EH (cell line): ENCODE measurements around the gene PAIP1.
"Not testable (repeated sequence)": the region's sequence is repeated elsewhere in the genome, so short reads cannot be mapped to it uniquely, and the experiment has no call there.

Source experiments
- DNase-seq: peaks from one replicate; pipeline ENCODE4 v3.0.0-alpha.2; 2015; ENCODE audit warnings: low read depth

The PAIP1 gene, protein sequence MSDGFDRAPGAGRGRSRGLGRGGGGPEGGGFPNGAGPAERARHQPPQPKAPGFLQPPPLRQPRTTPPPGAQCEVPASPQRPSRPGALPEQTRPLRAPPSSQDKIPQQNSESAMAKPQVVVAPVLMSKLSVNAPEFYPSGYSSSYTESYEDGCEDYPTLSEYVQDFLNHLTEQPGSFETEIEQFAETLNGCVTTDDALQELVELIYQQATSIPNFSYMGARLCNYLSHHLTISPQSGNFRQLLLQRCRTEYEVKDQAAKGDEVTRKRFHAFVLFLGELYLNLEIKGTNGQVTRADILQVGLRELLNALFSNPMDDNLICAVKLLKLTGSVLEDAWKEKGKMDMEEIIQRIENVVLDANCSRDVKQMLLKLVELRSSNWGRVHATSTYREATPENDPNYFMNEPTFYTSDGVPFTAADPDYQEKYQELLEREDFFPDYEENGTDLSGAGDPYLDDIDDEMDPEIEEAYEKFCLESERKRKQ

DNA sequence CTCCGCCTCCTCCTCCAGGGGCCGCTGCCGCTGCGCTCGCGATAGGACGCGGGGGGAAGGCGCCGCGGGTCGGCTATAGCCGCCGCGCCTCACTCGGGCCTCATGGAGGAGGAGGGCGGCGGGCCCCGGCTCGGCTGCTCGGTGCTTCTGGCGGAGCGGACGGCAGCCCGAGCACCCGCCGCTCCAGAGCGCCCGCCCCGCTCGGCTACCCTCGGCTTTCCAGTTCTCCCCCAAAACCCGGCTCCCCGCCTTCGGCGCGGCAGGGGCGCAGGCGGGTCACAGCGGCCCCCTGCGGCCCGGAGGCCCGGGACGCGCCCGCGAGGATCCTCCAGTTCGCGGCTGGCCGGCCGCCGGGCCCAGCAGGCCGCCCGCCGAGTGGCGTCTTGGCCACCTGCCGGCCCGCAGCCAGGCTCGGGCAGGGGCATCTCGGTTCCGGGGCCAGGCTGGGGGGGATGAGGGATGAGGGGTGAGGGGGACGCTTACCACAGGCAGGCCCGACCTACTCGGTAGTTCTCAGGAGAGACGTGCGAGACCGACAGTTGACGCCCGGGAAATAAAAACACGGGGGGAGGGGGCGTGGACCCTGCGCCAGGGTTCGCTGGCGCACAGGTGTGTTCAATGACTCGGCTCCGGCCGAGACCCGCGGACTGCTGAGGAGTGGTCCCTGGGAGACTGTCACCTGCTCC, at the start of gene PAIP1:
Gene PAIP1, minus strand, starts transcription at position 221 of the 686 bp plus-strand sequence. CDS start 231 bp downstream, outside the sequence.
- peak; percentile 89 for DNase-seq

DNA sequence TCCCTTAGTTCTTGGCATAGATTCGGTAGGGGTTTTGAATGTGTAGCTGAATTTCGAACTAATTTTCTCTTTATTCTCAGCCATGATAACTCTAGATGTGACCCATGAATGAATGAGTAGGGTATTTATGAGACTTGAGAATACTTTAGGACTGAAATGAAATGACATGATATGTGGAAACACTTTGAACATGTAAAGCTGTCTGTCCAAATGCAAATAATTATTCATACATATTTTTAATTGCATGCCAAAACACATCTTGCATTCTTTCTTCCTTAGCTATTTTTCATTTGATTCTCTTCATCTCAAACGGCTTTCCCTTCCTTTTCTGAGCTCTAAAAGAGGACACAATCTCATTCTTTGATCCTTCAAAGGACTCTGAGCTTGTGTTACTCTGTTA, 49.5 kb upstream of the PAIP1 start:
- no peak for DNase-seq

GRCh38 chr5:43604699-43605098, 47.8 kb upstream of the PAIP1 start:
- no peak for DNase-seq

GRCh38 chr5:43603344-43604217, 46.7 kb upstream of the PAIP1 start:
- DNase-seq: peak; percentile 60

- DNase-seq: peak; percentile 68
Observed at GRCh38 chr5:43602461-43603343, 45.8 kb upstream of the PAIP1 start, which contains the start of gene NNT. NNT (plus strand) TSS chr5:43603180; CDS start chr5:43609196, 6,016 bp downstream.

GRCh38 chr5:43601454-43602260, 44.8 kb upstream of the PAIP1 start:
- DNase-seq: peak; percentile 71

DNA sequence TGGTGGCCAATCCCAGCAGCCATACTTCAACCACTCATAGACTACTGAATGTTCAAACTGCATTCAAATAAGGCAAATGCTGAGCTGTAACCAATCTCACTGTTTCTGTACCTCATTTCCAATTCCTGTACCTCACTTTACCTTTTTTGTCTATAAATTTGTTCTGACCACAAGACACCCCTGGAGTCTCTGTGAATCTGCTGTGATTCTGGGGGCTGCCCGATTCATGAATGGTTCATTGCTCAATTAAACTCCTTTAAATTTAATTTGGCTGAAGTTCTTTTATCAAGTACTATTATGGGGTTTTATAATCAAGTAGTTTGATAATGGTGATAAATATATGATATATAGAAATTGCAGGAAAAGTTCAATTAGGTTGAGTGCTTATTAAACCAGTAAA, 42.0 kb upstream of the PAIP1 start:
- DNase-seq: not testable (repeated sequence)

- no peak for DNase-seq
Observed at GRCh38 chr5:43592363-43592762, 35.5 kb upstream of the PAIP1 start.

- no peak for DNase-seq
Observed at GRCh38 chr5:43590700-43591099, 33.8 kb upstream of the PAIP1 start.

DNA sequence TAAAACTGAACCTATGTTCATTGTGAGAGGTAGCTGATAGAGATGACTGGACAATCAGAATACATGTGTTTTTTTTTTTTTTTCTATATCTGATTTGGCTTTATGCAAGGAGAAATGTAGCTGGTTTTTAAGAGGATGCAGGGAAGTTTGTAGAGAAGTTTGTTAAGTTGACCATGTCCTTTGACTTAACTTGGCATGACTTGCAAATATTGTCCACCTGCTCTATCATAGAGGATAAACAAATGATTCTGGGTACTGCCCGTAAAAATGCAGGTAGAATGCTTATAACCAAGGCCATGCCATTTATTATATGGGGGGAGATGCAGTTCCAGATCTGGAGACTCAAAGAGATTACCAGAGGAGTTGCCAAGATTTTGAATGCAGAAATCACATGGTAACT, 32.4 kb upstream of the PAIP1 start:
- no peak for DNase-seq

DNA sequence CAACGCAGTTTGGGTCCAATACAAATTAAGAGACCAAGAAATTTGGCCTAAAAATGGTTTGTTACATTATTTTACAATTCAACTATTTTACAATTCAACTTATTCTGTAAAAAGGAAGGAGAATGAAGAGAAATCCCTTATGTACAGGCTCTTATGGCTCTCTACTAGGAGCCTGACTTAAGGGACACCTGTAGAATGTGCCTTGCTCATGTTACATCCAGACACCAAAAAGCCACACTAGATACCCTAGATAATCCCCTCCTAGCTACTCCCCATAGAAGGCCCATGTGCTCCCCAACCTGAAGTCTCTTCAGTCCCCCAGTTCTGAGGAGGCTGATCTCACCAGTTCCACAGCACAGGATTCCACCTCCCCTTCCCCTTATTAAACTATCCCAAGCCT, 32.0 kb upstream of the PAIP1 start:
- no peak for DNase-seq

DNA sequence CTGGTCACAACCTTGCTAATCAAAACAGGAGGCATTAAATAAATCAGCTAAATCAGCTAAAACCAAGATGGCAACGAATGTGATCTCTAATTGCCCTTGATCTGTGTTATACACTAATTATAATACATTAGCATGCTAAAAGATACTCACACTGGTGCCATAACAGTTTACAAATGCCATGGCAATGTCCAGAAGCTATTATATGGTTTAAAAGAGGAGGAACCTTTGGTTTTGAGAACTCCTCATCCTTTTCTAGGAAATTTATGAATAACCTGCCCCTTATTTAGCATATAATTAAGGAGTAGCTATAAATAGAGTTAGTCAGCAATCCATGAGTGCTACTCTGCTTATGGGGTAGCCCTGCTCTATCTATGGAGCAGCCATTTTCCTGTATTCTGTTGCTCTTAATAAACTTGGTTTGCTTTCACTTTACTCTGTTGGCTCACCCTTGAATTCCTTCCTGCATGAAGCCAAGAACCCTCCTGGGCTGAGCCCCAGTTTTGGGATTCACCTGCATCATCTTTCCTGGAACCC, 27.4 kb upstream of the PAIP1 start:
- no peak for DNase-seq

DNA sequence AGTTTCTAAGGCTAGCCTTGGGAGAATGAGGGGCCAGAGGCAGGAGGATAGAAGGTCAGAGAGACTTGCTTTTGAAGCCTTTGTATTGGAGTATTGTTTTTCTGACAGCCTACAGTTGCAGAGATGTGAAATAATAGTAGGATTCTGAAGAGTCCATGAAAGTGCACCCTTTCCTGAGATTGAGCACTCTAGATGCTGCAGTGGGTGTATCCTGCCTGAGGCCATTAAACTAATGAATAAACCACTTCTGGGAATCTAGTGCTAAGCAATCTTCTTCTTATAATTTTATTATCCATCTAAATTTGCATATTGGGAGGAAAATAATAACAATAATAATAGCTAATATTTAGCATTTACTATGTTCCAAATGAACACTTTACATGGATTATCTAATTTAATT, 26.8 kb upstream of the PAIP1 start:
- DNase-seq: no peak

GRCh38 chr5:43582082-43583005, 25.5 kb upstream of the PAIP1 start:
- no peak for DNase-seq

DNA sequence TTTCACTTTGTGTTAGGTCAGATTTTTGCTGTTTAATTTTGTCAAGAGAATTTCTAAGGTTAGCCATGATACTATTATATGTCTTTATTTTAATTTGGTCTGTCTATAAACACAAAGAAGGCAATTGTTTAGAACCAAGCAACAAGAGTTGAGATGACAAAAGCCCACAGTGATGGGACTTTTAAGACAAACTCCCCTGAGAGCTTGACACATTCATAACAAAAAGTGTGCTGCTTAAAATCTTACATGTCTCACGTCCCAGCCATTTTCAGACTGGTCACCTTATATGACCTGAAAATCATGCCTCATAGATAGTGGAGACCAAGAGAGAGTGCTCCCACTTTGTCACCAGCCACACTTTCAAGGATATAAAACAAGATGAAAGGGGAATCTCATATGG, 24.5 kb upstream of the PAIP1 start:
- no peak for DNase-seq

DNA sequence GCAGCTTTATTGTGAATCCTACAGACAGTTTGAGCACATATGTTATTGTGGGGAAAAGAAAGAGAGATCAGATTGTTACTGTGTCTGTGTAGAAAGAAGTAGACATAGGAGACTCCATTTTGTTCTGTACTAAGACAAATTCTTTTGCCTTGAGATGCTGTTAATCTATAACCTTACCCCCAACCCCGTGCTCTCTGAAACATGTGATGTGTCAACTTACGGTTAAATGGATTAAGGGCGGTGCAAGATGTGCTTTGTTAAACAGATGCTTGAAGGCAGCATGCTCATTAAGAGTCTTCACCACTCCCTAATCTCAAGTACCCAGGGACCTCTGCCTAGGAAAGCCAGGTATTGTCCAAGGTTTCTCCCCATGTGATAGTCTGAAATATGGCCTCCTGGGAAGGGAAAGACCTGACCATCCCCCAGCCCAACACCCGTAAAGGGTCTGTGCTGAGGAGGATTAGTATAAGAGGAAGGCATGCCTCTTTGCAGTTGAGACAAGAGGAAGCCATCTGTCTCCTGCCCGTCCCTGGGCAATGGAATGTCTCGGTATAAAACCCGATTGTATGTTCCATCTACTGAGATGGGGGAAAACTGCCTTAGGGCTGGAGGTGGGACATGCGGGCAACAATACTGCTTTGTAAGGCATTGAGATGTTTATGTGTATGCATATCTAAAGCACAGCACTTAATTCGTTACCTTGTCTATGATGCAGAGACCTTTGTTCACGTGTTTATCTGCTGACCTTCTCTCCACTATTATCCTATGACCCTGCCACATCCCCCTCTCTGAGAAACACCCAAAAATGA, 23.7 kb upstream of the PAIP1 start:
- DNase-seq: not testable (repeated sequence)

DNA sequence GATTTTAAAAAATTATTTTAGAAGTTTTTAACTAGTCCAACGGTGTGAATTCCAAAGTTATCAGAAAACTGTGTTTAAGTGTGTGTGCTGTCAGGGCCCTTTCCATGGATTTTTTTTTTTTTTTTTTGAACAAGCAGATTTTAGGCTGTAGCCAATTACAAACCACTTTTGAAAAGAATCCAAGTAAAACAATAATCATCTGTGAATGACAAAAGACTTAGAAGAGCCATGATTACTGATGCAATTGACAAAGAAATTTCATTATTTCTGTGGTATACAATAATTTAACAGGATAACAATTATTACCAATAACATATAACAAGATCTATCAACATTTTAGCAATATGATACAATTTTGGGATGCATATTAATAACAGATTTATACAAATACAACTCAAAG, 16.2 kb upstream of the PAIP1 start:
- peak; percentile 66 for DNase-seq

GRCh38 chr5:43572357-43572756, 15.5 kb upstream of the PAIP1 start:
- peak; percentile 42 for DNase-seq
